Loucy (cell line): ENCODE data around the gene HLA-A.

Source experiments
- EZH2phosphoT487 ChIP-seq: fragments of 200-600 bp; IDR thresholded peaks from 2 replicates; pipeline ENCODE4 v1.6.1; 2018; ENCODE audit warnings: antibody characterized with exemption, mild to moderate bottlenecking, moderate library complexity, borderline replicate concordance
- TF ChIP-seq, protein P1 (sequence below): fragments of 200-600 bp; sonication (generic); conservative IDR thresholded peaks from 2 replicates; pipeline ENCODE4 v1.5.1; 2014; ENCODE audit warnings: mild to moderate bottlenecking, antibody characterized with exemption, low read length

- TF ChIP-seq, protein P1, sequence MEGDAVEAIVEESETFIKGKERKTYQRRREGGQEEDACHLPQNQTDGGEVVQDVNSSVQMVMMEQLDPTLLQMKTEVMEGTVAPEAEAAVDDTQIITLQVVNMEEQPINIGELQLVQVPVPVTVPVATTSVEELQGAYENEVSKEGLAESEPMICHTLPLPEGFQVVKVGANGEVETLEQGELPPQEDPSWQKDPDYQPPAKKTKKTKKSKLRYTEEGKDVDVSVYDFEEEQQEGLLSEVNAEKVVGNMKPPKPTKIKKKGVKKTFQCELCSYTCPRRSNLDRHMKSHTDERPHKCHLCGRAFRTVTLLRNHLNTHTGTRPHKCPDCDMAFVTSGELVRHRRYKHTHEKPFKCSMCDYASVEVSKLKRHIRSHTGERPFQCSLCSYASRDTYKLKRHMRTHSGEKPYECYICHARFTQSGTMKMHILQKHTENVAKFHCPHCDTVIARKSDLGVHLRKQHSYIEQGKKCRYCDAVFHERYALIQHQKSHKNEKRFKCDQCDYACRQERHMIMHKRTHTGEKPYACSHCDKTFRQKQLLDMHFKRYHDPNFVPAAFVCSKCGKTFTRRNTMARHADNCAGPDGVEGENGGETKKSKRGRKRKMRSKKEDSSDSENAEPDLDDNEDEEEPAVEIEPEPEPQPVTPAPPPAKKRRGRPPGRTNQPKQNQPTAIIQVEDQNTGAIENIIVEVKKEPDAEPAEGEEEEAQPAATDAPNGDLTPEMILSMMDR: no peak
- TF ChIP-seq EZH2phosphoT487: no peak
These were observed 17.0 kb upstream of the HLA-A start for GRCh38 chr6:29925321-29925720.
